H9 (cell line): ENCODE results near the gene NR1I2. TPM values are rescaled to one million over a fixed set of nuclear protein-coding genes. Genes with fewer than 3 reads are reported as not detected.

ENCODE experiments used
- DNase-seq: peaks from one replicate; pipeline ENCODE4 v3.0.0-alpha.2; 2017
- H2AFZ ChIP-seq: one replicate; pipeline ENCODE4 v1.6.1; 2013; ENCODE audit warnings: mild to moderate bottlenecking, low read length, control low read depth, moderate library complexity
- H2AK5ac ChIP-seq: 2 replicates; pipeline ENCODE4 v1.6.1; 2013; ENCODE audit warnings: low read length, control low read depth, mixed read lengths; ENCODE audit not compliant: insufficient read length
- H2BK120ac ChIP-seq: one replicate; pipeline ENCODE4 v1.6.1; 2013; ENCODE audit warnings: low read depth, mild to moderate bottlenecking, low read length, control low read depth, inconsistent platforms; ENCODE audit not compliant: poor library complexity, severe bottlenecking
- H2BK12ac ChIP-seq: 2 replicates; pipeline ENCODE4 v1.6.1; 2013; ENCODE audit warnings: low read length, control low read depth, mixed read lengths, low read depth; ENCODE audit not compliant: insufficient read length
- H2BK15ac ChIP-seq: 2 replicates; pipeline ENCODE4 v1.6.1; 2013; ENCODE audit warnings: low read depth, low read length, control low read depth
- H2BK20ac ChIP-seq: one replicate; pipeline ENCODE4 v1.6.1; 2013; ENCODE audit warnings: low read depth, mild to moderate bottlenecking, low read length, control low read depth, inconsistent platforms; ENCODE audit not compliant: poor library complexity, severe bottlenecking
- H2BK5ac ChIP-seq: 2 replicates; pipeline ENCODE4 v1.6.1; 2013; ENCODE audit warnings: low read length, control low read depth, mixed read lengths; ENCODE audit not compliant: insufficient read length
- H3K14ac ChIP-seq: 2 replicates; pipeline ENCODE4 v1.6.1; 2013; ENCODE audit warnings: low read length, control low read depth; ENCODE audit not compliant: insufficient read depth
- H3K18ac ChIP-seq: 2 replicates; pipeline ENCODE4 v1.6.1; 2013; ENCODE audit warnings: low read depth, mild to moderate bottlenecking, mixed read lengths, low read length, control low read depth; ENCODE audit not compliant: insufficient read length
- H3K23ac ChIP-seq: 2 replicates; pipeline ENCODE4 v1.6.1; 2013; ENCODE audit warnings: low read length, control low read depth, mixed read lengths, low read depth; ENCODE audit not compliant: insufficient read length
- H3K23me2 ChIP-seq: 2 replicates; pipeline ENCODE4 v1.6.1; 2013; ENCODE audit warnings: low read depth, mild to moderate bottlenecking, mixed read lengths, low read length, control low read depth; ENCODE audit not compliant: insufficient read length, poor library complexity, severe bottlenecking
- H3K27ac ChIP-seq: 2 replicates; pipeline ENCODE4 v1.5.1; 2013; ENCODE audit warnings: low read length, control low read depth, mixed read lengths, low read depth; ENCODE audit not compliant: insufficient read length
- H3K27me3 ChIP-seq: 2 replicates; pipeline ENCODE4 v1.6.1; 2013; ENCODE audit warnings: low read length, control low read depth, inconsistent platforms; ENCODE audit not compliant: insufficient read depth
- H3K4ac ChIP-seq: 2 replicates; pipeline ENCODE4 v1.6.1; 2013; ENCODE audit warnings: low read depth, mild to moderate bottlenecking, control low read depth, inconsistent platforms, low read length, moderate library complexity
- H3K4me1 ChIP-seq: 2 replicates; pipeline ENCODE4 v1.6.1; 2013; ENCODE audit warnings: low read length, control low read depth, inconsistent platforms; ENCODE audit not compliant: insufficient read depth
- H3K4me2 ChIP-seq: 2 replicates; pipeline ENCODE4 v1.6.1; 2013; ENCODE audit warnings: low read length, control low read depth, mixed read lengths; ENCODE audit not compliant: insufficient read length, insufficient read depth
- H3K56ac ChIP-seq: 2 replicates; pipeline ENCODE4 v1.6.1; 2013; ENCODE audit warnings: low read depth, mild to moderate bottlenecking, mixed read lengths, low read length, control low read depth; ENCODE audit not compliant: insufficient read length
- H3K79me1 ChIP-seq: 2 replicates; pipeline ENCODE4 v1.6.1; 2013; ENCODE audit warnings: low read depth, mild to moderate bottlenecking, moderate library complexity, low read length, control low read depth, inconsistent platforms; ENCODE audit not compliant: insufficient read depth, poor library complexity, severe bottlenecking
- H3K79me2 ChIP-seq: 2 replicates; pipeline ENCODE4 v1.6.1; 2013; ENCODE audit warnings: low read length, control low read depth, inconsistent platforms; ENCODE audit not compliant: insufficient read depth
- H3K9ac ChIP-seq: 2 replicates; pipeline ENCODE4 v1.6.1; 2013; ENCODE audit warnings: low read length, control low read depth, mixed read lengths; ENCODE audit not compliant: insufficient read length; ENCODE audit errors: extremely low read depth
- H3K9me3 ChIP-seq: one replicate; pipeline ENCODE4 v1.6.1; 2013; ENCODE audit warnings: low read depth, low read length, inconsistent platforms; ENCODE audit not compliant: control insufficient read depth
- H3T11ph ChIP-seq: one replicate; pipeline ENCODE4 v1.6.1; 2013; ENCODE audit warnings: mild to moderate bottlenecking, low read length, control low read depth, inconsistent platforms
- H4K20me1 ChIP-seq: one replicate; pipeline ENCODE4 v1.6.1; 2013; ENCODE audit not compliant: control insufficient read depth, insufficient read length, insufficient read depth
- H4K5ac ChIP-seq: 2 replicates; pipeline ENCODE4 v1.6.1; 2013; ENCODE audit warnings: low read depth, mild to moderate bottlenecking, mixed read lengths, low read length, control low read depth; ENCODE audit not compliant: insufficient read length
- H4K8ac ChIP-seq: replicated peaks from 2 replicates; pipeline ENCODE4 v1.6.1; 2013; ENCODE audit warnings: low read length, control low read depth, mixed read lengths, low read depth; ENCODE audit not compliant: insufficient read length
- H4K91ac ChIP-seq: 2 replicates; pipeline ENCODE4 v1.6.1; 2013; ENCODE audit warnings: low read depth, mild to moderate bottlenecking, moderate library complexity, mixed read lengths, low read length, control low read depth; ENCODE audit not compliant: insufficient read length
- H3K27ac Mint-ChIP-seq, 3 experiments: 2 replicates in 2 of 3; 3 replicates in 1 of 3; pipeline ENCODE4 v1.8.0; 2020 to 2021; ENCODE audit warnings: mixed read lengths in 3 of 3, mild to moderate bottlenecking in 1 of 3, moderate library complexity in 1 of 3
- H3K27me3 Mint-ChIP-seq: 2 replicates; pipeline ENCODE4 v1.8.0; 2021; ENCODE audit warnings: low read depth, mild to moderate bottlenecking, moderate library complexity, mixed read lengths
- H3K36me3 Mint-ChIP-seq, 3 experiments: 2 replicates in 2 of 3; 3 replicates in 1 of 3; pipeline ENCODE4 v1.8.0; 2020 to 2021; ENCODE audit warnings: low read depth in 3 of 3, mixed read lengths in 3 of 3; ENCODE audit not compliant: insufficient read depth in 1 of 3
- H3K4me1 Mint-ChIP-seq, 2 experiments: 2 replicates each; pipeline ENCODE4 v1.8.0; 2020; ENCODE audit warnings: mixed read lengths in 2 of 2
- H3K4me3 Mint-ChIP-seq, 2 experiments: 2 replicates in 1 of 2; 3 replicates in 1 of 2; pipeline ENCODE4 v1.8.0; 2020 to 2021; ENCODE audit warnings: mild to moderate bottlenecking in 2 of 2, mixed read lengths in 2 of 2, moderate library complexity in 1 of 2
- H3K9me3 Mint-ChIP-seq, 2 experiments: 2 replicates in 1 of 2; 3 replicates in 1 of 2; pipeline ENCODE4 v1.8.0; 2020; ENCODE audit warnings: mild to moderate bottlenecking in 2 of 2, mixed read lengths in 2 of 2, moderate library complexity in 1 of 2
- WGBS: extraction: QIAGEN DNeasy Blood & Tissue Kit; methylation state at CpG from one replicate; pipeline ENCODE4 v1.1.7; 2013; ENCODE audit warnings: missing lambda C conversion rate, low lambda C conversion rate, mixed read lengths; ENCODE audit not compliant: insufficient read length; ENCODE audit errors: extremely low coverage; 5-methylcytosine and 5-hydroxymethylcytosine counted together
- total RNA-seq: library from RNA; stranded (reverse); gene quantifications from 2 replicates; pipeline ENCODE4 v1.2.1, GENCODE V29; 2021
- TF ChIP-seq, protein P1 (sequence below): fragments of 200-600 bp; sonication (generic); conservative IDR thresholded peaks from 3 replicates; pipeline ENCODE4 v1.8.0; 2021; ENCODE audit warnings: antibody characterized with exemption, mild to moderate bottlenecking

NR1I2 gene
- total RNA-seq, 1 experiment from 2014 or later, result not detected

DNA sequence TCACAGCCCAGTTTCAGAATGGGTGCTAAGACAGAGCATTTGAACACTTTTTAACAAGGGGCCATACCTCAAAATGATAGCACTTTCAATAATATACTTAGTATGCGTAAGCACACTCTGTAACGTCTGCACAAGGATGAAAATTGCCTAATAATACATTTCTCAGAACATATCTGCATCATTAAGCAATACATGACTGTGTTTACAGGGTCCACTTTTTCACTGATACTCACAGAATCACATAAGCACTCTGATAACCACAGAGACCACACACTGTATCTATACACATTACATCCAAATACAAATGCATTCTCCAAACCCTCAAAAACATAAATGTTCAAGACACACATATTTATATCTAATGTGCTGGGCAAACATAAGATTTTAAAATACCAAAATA lies 79.8 kb downstream of the NR1I2 start:
- DNase-seq, result no peak
- H3K18ac ChIP-seq, result no peak overlapping the region
- no peak overlapping the region for H3T11ph ChIP-seq
- WGBS, result no CpG with 5 or more reads among the region's 2 CpGs
- no peak overlapping the region for H2BK120ac ChIP-seq
- no peak overlapping the region for H4K91ac ChIP-seq
- no peaks in the 10 kb centered on the region for H3K9me3 ChIP-seq
- TF ChIP-seq, protein P1, sequence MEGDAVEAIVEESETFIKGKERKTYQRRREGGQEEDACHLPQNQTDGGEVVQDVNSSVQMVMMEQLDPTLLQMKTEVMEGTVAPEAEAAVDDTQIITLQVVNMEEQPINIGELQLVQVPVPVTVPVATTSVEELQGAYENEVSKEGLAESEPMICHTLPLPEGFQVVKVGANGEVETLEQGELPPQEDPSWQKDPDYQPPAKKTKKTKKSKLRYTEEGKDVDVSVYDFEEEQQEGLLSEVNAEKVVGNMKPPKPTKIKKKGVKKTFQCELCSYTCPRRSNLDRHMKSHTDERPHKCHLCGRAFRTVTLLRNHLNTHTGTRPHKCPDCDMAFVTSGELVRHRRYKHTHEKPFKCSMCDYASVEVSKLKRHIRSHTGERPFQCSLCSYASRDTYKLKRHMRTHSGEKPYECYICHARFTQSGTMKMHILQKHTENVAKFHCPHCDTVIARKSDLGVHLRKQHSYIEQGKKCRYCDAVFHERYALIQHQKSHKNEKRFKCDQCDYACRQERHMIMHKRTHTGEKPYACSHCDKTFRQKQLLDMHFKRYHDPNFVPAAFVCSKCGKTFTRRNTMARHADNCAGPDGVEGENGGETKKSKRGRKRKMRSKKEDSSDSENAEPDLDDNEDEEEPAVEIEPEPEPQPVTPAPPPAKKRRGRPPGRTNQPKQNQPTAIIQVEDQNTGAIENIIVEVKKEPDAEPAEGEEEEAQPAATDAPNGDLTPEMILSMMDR, result no peak
- Mint-ChIP-seq H3K9me3 (peaks cover 7 to 13% of the 10 kb centered on the region in 2 experiments; a peak in 4 of 5 replicates), H3K36me3 (peaks cover 41 to 46% (median 46%) of the 10 kb centered on the region in 3 experiments), H3K27me3 (no peaks in the 10 kb centered on the region), H3K4me1 (no peaks in the 10 kb centered on the region), H3K27ac (no peak overlapping the region), H3K4me3 (no peak overlapping the region)
- H4K8ac ChIP-seq, result no peak overlapping the region
- no peaks in the 10 kb centered on the region for H3K79me1 ChIP-seq
- no peak overlapping the region for H3K4ac ChIP-seq
- H3K56ac ChIP-seq, result no peak overlapping the region
- no peak overlapping the region for H2BK15ac ChIP-seq
- H2AFZ ChIP-seq, result no peak overlapping the region
- no peak overlapping the region for H3K27ac ChIP-seq
- H4K5ac ChIP-seq, result no peak overlapping the region
- H2BK20ac ChIP-seq, result no peak overlapping the region
- no peaks in the 10 kb centered on the region for H3K4me1 ChIP-seq
- no peak overlapping the region for H3K4me2 ChIP-seq
- no peaks in the 10 kb centered on the region for H3K79me2 ChIP-seq
- no peak overlapping the region for H3K14ac ChIP-seq
- H3K27me3 ChIP-seq, result no peaks in the 10 kb centered on the region
- H3K23me2 ChIP-seq, result no peaks in the 10 kb centered on the region
- no peak overlapping the region for H3K9ac ChIP-seq
- H2AK5ac ChIP-seq, result no peak overlapping the region
- no peak overlapping the region for H3K23ac ChIP-seq
- H2BK5ac ChIP-seq, result no peak overlapping the region
- H2BK12ac ChIP-seq, result no peak overlapping the region
- no peaks in the 10 kb centered on the region for H4K20me1 ChIP-seq
